Measurements from ENCODE around the gene ACAP3. TPM values are rescaled to one million over a fixed set of nuclear protein-coding genes. Genes with fewer than 3 reads are reported as not detected.
"Not testable (repeated sequence)": the region's sequence is repeated elsewhere in the genome, so short reads cannot be mapped to it uniquely, and the experiment has no call there.

ACAP3 gene
- total RNA-seq, 1 donor from 2014 or later: 10.7 TPM

- H3K4me2 ChIP-seq: no peak overlapping the region
- TF ChIP-seq CTCF (IDR thresholded peaks at IDR 0.05) (no peak), EZH2 (IDR thresholded peaks at IDR 0.05) (no peak), EZH2phosphoT487 (IDR thresholded peaks at IDR 0.05) (no peak)
- Mint-ChIP-seq H3K36me3 (peaks cover 14% of the 10 kb centered on the region), H3K27me3 (ENCODE audit: insufficient read depth, low read depth) (peaks cover 2% of the 10 kb centered on the region), H3K4me1 (no peaks in the 10 kb centered on the region), H3K4me3 (no peak overlapping the region), H3K9me3 (no peaks in the 10 kb centered on the region), H3K27ac (no peak overlapping the region)
- H3F3A ChIP-seq (ENCODE audit: low read depth): peaks cover 8% of the 10 kb centered on the region
- H2AFZ ChIP-seq (replicated peaks): no peak overlapping the region
- no peak overlapping the region for H3K9ac ChIP-seq
- H3K9me3 ChIP-seq (ENCODE audit: low read depth): no peaks in the 10 kb centered on the region
- H3K79me2 ChIP-seq (ENCODE audit: low read depth): no peaks in the 10 kb centered on the region
- peaks cover 1% of the 10 kb centered on the region for H3K27me3 ChIP-seq
- H3K27ac ChIP-seq: no peak overlapping the region
- H3K36me3 ChIP-seq: no peaks in the 10 kb centered on the region
- H3K4me1 ChIP-seq: no peaks in the 10 kb centered on the region
- DNase-seq (ENCODE audit: low spot score): no peak
- peaks cover 8% of the 10 kb centered on the region for H4K20me1 ChIP-seq (ENCODE audit: low read depth)
- H3K4me3 ChIP-seq: no peak overlapping the region
These were observed 54.4 kb downstream of the ACAP3 start for GRCh38 chr1:1253314-1253713.

- peaks cover 15% of the 10 kb centered on the region for H4K20me1 ChIP-seq (ENCODE audit: low read depth)
- peak overlapping the region; percentile 79 for H3K27ac Mint-ChIP-seq
- no peaks in the 10 kb centered on the region for H3K4me1 Mint-ChIP-seq
- H3K27ac ChIP-seq: no peak overlapping the region
- no peaks in the 10 kb centered on the region for H3K9me3 ChIP-seq (ENCODE audit: low read depth)
- peaks cover 5% of the 10 kb centered on the region for H3K27me3 Mint-ChIP-seq (ENCODE audit: insufficient read depth, low read depth)
- no peaks in the 10 kb centered on the region for H3K9me3 Mint-ChIP-seq
- DNase-seq (ENCODE audit: low spot score): no peak
- H3K36me3 Mint-ChIP-seq: peaks cover 9% of the 10 kb centered on the region
- no peak overlapping the region for H3K4me3 Mint-ChIP-seq
- no peak overlapping the region for H3K9ac ChIP-seq
- H3K79me2 ChIP-seq (ENCODE audit: low read depth): no peaks in the 10 kb centered on the region
- TF ChIP-seq EZH2phosphoT487 (IDR thresholded peaks at IDR 0.05) (no peak), EZH2 (IDR thresholded peaks at IDR 0.05) (no peak), CTCF (IDR thresholded peaks at IDR 0.05) (no peak)
- peaks cover 26% of the 10 kb centered on the region for H3K27me3 ChIP-seq
- H3K4me2 ChIP-seq: no peak overlapping the region
- H3K4me3 ChIP-seq: no peak overlapping the region
- peaks cover 5% of the 10 kb centered on the region for H3K4me1 ChIP-seq
- peaks cover 8% of the 10 kb centered on the region for H3F3A ChIP-seq (ENCODE audit: low read depth)
- H3K36me3 ChIP-seq: no peaks in the 10 kb centered on the region
- H2AFZ ChIP-seq (replicated peaks): no peak overlapping the region
These were observed 56.9 kb downstream of the ACAP3 start for GRCh38 chr1:1250786-1251284.

- not testable (repeated sequence) for H3K4me3 Mint-ChIP-seq, H3K36me3 Mint-ChIP-seq, H3K9me3 Mint-ChIP-seq
These were observed 59.5 kb downstream of the ACAP3 start for GRCh38 chr1:1248009-1248913.

More at GRCh38 chr1:1248009-1248913, 59.5 kb downstream of the ACAP3 start:
- Histone ChIP-seq H3F3A (ENCODE audit: low read depth) (peaks cover 12% of the 10 kb centered on the region), H3K27me3 (peaks cover 30% of the 10 kb centered on the region), H4K20me1 (ENCODE audit: low read depth) (peaks cover 19% of the 10 kb centered on the region)
- H3K4me1 Mint-ChIP-seq; H3K36me3 ChIP-seq; DNase-seq (ENCODE audit: low spot score); H3K27ac Mint-ChIP-seq; H3K4me3 ChIP-seq; H3K27me3 Mint-ChIP-seq (ENCODE audit: insufficient read depth, low read depth); H3K27ac ChIP-seq; H3K79me2 ChIP-seq (ENCODE audit: low read depth); H3K4me2 ChIP-seq; H3K9ac ChIP-seq; H3K9me3 ChIP-seq (ENCODE audit: low read depth); H3K4me1 ChIP-seq; H2AFZ ChIP-seq (replicated peaks): not testable (repeated sequence)

Data from neural progenitor cell (in vitro differentiated cells).